K562 (cell line): Measurements from ENCODE around the gene ZC3H18. TPM values are rescaled to one million over a fixed set of nuclear protein-coding genes. Genes with fewer than 3 reads are reported as not detected.
A peak's percentile ranks its signal among the peaks of the same experiment; 100 is the strongest.

Experiments
- BCOR ChIP-seq: fragments of 450-650 bp; IDR thresholded peaks from 2 replicates; pipeline ENCODE4 v1.6.1; 2016
- C11orf30 ChIP-seq: fragments of 450-650 bp; IDR thresholded peaks from 2 replicates; pipeline ENCODE4 v1.6.1; 2016; ENCODE audit warnings: low read depth, mild to moderate bottlenecking
- CXXC5 ChIP-seq: fragments of 250-450 bp; sonication (Bioruptor Pico); IDR thresholded peaks from 2 replicates; pipeline ENCODE4 v1.8.0; 2022; ENCODE audit warnings: inconsistent platforms, mild to moderate bottlenecking, moderate library complexity
- E2F1 ChIP-seq: sonication (generic); formaldehyde crosslinking; IDR thresholded peaks from 2 replicates; pipeline ENCODE4 v1.8.1; 2023; ENCODE audit warnings: mild to moderate bottlenecking, missing genetic modification reagents, moderate library complexity
- E2F5 ChIP-seq: sonication (generic); formaldehyde crosslinking; IDR thresholded peaks from 2 replicates; pipeline ENCODE4 v1.8.0; 2022; ENCODE audit warnings: mild to moderate bottlenecking, missing genetic modification reagents
- GABPB1 ChIP-seq: sonication (generic); formaldehyde crosslinking; IDR thresholded peaks from 2 replicates; pipeline ENCODE4 v1.8.0; 2022; ENCODE audit warnings: mild to moderate bottlenecking, missing genetic modification reagents
- KAT7 ChIP-seq: sonication (generic); formaldehyde crosslinking; IDR thresholded peaks from 2 replicates; pipeline ENCODE4 v1.8.0; 2022; ENCODE audit warnings: missing genetic modification reagents, mild to moderate bottlenecking, borderline replicate concordance
- NCOA2 ChIP-seq, 2 experiments: fragments of 450-650 bp; IDR thresholded peaks; 2 replicates each; pipeline ENCODE4 v1.6.1; 2018; ENCODE audit warnings: mild to moderate bottlenecking in 2 of 2, moderate library complexity in 1 of 2; ENCODE audit not compliant: partially characterized antibody in 2 of 2
- POLR2G ChIP-seq: fragments of 200-400 bp; formaldehyde crosslinking; IDR thresholded peaks from 2 replicates; pipeline ENCODE4 v1.6.1; 2017; ENCODE audit warnings: low read depth, mild to moderate bottlenecking, antibody characterized with exemption, low read length, moderate library complexity
- RBM14 ChIP-seq: fragments of 200-400 bp; formaldehyde crosslinking; IDR thresholded peaks from 2 replicates; pipeline ENCODE4 v1.6.1; 2018; ENCODE audit warnings: low read depth, mild to moderate bottlenecking, low read length, moderate library complexity, borderline replicate concordance; ENCODE audit not compliant: insufficient read depth
- SIN3A ChIP-seq, 2 experiments: fragments of 150-350 bp in 1 of 2; IDR thresholded peaks; 2 replicates each; pipeline ENCODE4 v1.6.1; 2011 to 2016; ENCODE audit warnings: borderline replicate concordance in 2 of 2, low read depth in 2 of 2, low read length in 2 of 2, mild to moderate bottlenecking in 2 of 2, moderate library complexity in 2 of 2; ENCODE audit not compliant: control insufficient read depth in 1 of 2
- ZMIZ1 ChIP-seq, 2 experiments: fragments of 150-350 bp in 1 of 2; IDR thresholded peaks; 2 replicates each; pipeline ENCODE4 v1.6.1; 2012 to 2016; ENCODE audit warnings: low read depth in 2 of 2, low read length in 2 of 2, mild to moderate bottlenecking in 1 of 2, moderate library complexity in 1 of 2
- ZNF609 ChIP-seq: sonication (generic); formaldehyde crosslinking; IDR thresholded peaks from 2 replicates; pipeline ENCODE4 v1.8.1; 2023; ENCODE audit warnings: missing genetic modification reagents, mild to moderate bottlenecking, borderline replicate concordance
- ZNF830 ChIP-seq: fragments of 250-450 bp; sonication (Bioruptor Pico); IDR thresholded peaks from 2 replicates; pipeline ENCODE4 v1.5.0; 2021; ENCODE audit warnings: mild to moderate bottlenecking
- polyA plus RNA-seq, 8 experiments: library from polyadenylated mRNA; depleted of rRNA in 4 of 8; stranded (reverse) in 5 of 8; unstranded in 3 of 8; fragments of >200 nt; fragmentation: Nextera tagmentation in 2 of 8; fragmentation: Illumina TruSeq in 1 of 8; extraction: Ambion mirVana in 2 of 8; extraction: Trizol in 1 of 8; gene quantifications; 2 replicates each; pipeline versions ENCODE4 v1.2.1 to v1.2.3, GENCODE V29; 2011 to 2014; ENCODE audit warnings: inconsistent platforms in 1 of 8, missing spikeins in 1 of 8
- total RNA-seq, 7 experiments: library from RNA; depleted of rRNA in 6 of 7; stranded (reverse); fragments of >200 nt in 6 of 7; fragmentation: Illumina TruSeq in 2 of 7; extraction: Trizol in 2 of 7; gene quantifications; 2 replicates each; pipeline versions ENCODE4 v1.2.1 to v1.2.3, GENCODE V29; 2011 to 2021; ENCODE audit warnings: low replicate concordance in 1 of 7

The ZC3H18 gene
- total and polyA plus RNA-seq, 9 of the 15 experiments (the other 6 are each of a cell fraction or from before 2014, with no cell fraction given): 1.7 to 88.7 (median 26.9) TPM

- no peak for TF ChIP-seq ZMIZ1 (IDR thresholded peaks at IDR 0.05; ENCODE audit: low read depth in 2 of 2, low read length in 2 of 2)
- 0 out of 2 replicates have a peak, but pooled peaks have one; percentile 80 for TF ChIP-seq RBM14
- TF ChIP-seq ZNF830 (CRISPR knock-in tag): peak; percentile 78; the same call in 1 of the 2 replicates
- peak; percentile 49 for TF ChIP-seq POLR2G
- TF ChIP-seq GABPB1 (CRISPR knock-in tag): 0 out of 2 replicates have a peak, but pooled peaks have one; percentile 6
- no peak for TF ChIP-seq NCOA2 (IDR thresholded peaks at IDR 0.05; ENCODE audit: partially characterized antibody in 2 of 2)
- peak; percentile 40; the same call in 1 of the 2 replicates for TF ChIP-seq CXXC5
- TF ChIP-seq SIN3A (IDR thresholded peaks at IDR 0.05; ENCODE audit: borderline replicate concordance in 2 of 2, control insufficient read depth in 1 of 2, low read depth in 2 of 2, low read length in 2 of 2): peak; percentile 14 to 37; a peak in 2 of 4 replicates
- 0 out of 2 replicates have a peak, but pooled peaks have one; percentile 17 for TF ChIP-seq BCOR
- no peak for TF ChIP-seq C11orf30
- TF ChIP-seq E2F5 (CRISPR knock-in tag): 0 out of 2 replicates have a peak, but pooled peaks have one; percentile 0
- no peak for TF ChIP-seq E2F1 (CRISPR knock-in tag)
- TF ChIP-seq KAT7 (CRISPR knock-in tag): peak; percentile 33; the same call in 1 of the 2 replicates
- 0 out of 2 replicates have a peak, but pooled peaks have one; percentile 52 for TF ChIP-seq ZNF609
These were observed 79.9 kb downstream of the ZC3H18 start (continued) for GRCh38 chr16:88649924-88650748.
